ENCODE data around the gene ZNF665. TPM values are rescaled to one million over a fixed set of nuclear protein-coding genes. Genes with fewer than 3 reads are reported as not detected.

ZNF665 gene
- total RNA-seq, 1 experiment from 2014 or later = not detected

DNA sequence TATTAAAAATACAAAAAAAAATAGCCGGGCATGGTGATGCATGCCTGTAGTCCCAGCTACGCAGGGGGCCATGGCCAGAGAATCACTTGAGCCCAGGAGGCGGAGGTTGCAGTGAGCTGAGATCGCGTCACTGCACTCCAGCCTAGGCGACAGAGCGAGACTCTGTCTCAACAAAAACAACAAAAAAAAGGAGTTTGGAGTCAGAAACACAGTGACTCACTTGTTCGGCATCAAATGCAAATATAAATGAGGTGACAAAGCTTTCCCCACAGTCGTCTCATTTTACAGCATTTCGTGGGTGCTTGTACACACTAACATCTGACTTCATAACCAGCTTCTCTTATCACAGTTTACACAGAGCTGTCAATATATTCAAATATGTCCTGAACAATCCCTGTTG is 11.0 kb downstream of the ZNF665 start:
- Mint-ChIP-seq H3K4me3 (ENCODE audit: low read depth, unreplicated experiment) (no peak overlapping the region), H3K4me1 (ENCODE audit: low read depth, unreplicated experiment) (no peaks in the 10 kb centered on the region), H3K36me3 (ENCODE audit: insufficient read depth, unreplicated experiment) (no peaks in the 10 kb centered on the region), H3K9me3 (ENCODE audit: low read depth, unreplicated experiment) (peaks cover 16% of the 10 kb centered on the region), H3K27me3 (ENCODE audit: unreplicated experiment) (no peaks in the 10 kb centered on the region), H3K27ac (ENCODE audit: unreplicated experiment) (no peak overlapping the region)
- intact Hi-C loops (cut with micrococcal nuclease; ENCODE audit: unreplicated experiment) = no loop called here
- no peak for DNase-seq
- TF ChIP-seq CTCF (IDR thresholded peaks at IDR 0.05; ENCODE audit: unreplicated experiment) = no peak
- CTCF ChIA-PET = no interaction called here
- no TSS peak for BruUV-seq (replicated peaks)

DNA sequence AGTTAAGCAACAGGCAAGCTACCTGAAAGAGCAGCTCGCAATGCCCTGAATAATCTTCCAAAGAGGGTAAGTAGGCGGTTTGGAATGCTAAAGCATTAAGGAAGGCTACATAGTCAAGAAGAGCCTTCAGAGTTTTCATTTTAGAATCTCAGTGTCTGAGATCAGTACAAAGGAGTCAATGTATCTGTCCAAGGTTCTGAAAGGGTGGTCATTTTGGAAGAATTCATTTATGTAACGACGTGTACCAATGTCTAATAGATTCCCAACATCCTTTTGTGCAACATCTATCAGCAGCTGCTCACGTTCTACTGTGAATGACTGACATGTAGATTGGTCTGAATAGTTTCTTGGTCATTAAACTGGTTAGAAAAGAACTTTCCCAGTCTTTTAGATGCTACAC is 15.2 kb downstream of the ZNF665 start:
- Mint-ChIP-seq H3K4me1 (ENCODE audit: low read depth, unreplicated experiment) (no peaks in the 10 kb centered on the region), H3K27me3 (ENCODE audit: unreplicated experiment) (no peaks in the 10 kb centered on the region), H3K27ac (ENCODE audit: unreplicated experiment) (no peak overlapping the region), H3K9me3 (ENCODE audit: low read depth, unreplicated experiment) (peaks cover 23% of the 10 kb centered on the region), H3K36me3 (ENCODE audit: insufficient read depth, unreplicated experiment) (no peaks in the 10 kb centered on the region), H3K4me3 (ENCODE audit: low read depth, unreplicated experiment) (no peak overlapping the region)
- intact Hi-C loops (cut with micrococcal nuclease; ENCODE audit: unreplicated experiment) = no loop called here
- DNase-seq = no peak
- no peak for TF ChIP-seq CTCF (IDR thresholded peaks at IDR 0.05; ENCODE audit: unreplicated experiment)
- CTCF ChIA-PET = no interaction called here
- no TSS peak for BruUV-seq (replicated peaks)

DNA sequence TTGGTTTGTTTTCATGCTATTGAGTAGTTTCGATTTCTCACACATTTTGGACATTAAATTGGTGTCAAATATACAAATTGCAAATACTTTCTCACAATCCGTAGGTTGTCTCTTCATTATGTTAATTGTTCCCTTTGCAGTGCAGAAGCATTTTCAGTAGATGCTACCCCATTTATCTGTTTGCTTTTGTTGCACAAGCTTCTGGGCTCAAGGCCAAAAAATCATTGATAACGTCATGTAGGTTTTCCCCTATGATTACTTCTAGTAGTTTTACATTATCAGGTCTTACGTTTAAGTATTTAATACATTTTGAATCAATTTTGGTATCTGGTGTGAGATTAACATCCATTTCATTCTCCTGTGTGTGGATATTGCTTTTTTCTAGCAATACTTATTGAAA is 20.3 kb downstream of the ZNF665 start:
- CTCF ChIA-PET = no interaction called here
- no TSS peak for BruUV-seq (replicated peaks)
- intact Hi-C loops (cut with micrococcal nuclease; ENCODE audit: unreplicated experiment) = no loop called here
- Mint-ChIP-seq H3K9me3 (ENCODE audit: low read depth, unreplicated experiment) (peaks cover 32% of the 10 kb centered on the region), H3K27ac (ENCODE audit: unreplicated experiment) (no peak overlapping the region), H3K4me1 (ENCODE audit: low read depth, unreplicated experiment) (no peaks in the 10 kb centered on the region), H3K27me3 (ENCODE audit: unreplicated experiment) (no peaks in the 10 kb centered on the region), H3K36me3 (ENCODE audit: insufficient read depth, unreplicated experiment) (no peaks in the 10 kb centered on the region), H3K4me3 (ENCODE audit: low read depth, unreplicated experiment) (no peak overlapping the region)
- no peak for DNase-seq
- TF ChIP-seq CTCF (IDR thresholded peaks at IDR 0.05; ENCODE audit: unreplicated experiment) = no peak

DNA sequence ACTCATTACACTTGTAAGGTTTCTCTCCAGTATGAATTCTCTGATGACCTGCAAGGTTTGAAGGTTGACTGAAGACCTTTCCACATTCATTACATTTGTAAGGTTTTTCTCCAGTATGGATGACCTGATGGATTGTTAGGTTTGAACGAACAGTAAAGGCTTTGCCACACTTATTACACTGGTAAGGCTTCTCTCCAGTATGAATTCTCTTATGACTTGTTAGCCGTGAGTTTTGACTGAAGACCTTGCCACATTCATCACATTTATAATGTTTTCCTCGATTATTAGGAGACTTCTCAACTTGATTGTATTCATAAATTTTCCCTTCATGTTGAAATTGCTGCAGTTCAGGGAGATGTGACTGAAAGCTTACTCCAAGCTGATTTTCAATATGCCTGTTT is 27.5 kb downstream of the ZNF665 start:
- H3K27ac Mint-ChIP-seq (ENCODE audit: unreplicated experiment) = no peak overlapping the region
- H3K27me3 Mint-ChIP-seq (ENCODE audit: unreplicated experiment) = no peaks in the 10 kb centered on the region
- TF ChIP-seq CTCF (IDR thresholded peaks at IDR 0.05; ENCODE audit: unreplicated experiment) = no peak
- H3K4me1 Mint-ChIP-seq (ENCODE audit: low read depth, unreplicated experiment) = no peaks in the 10 kb centered on the region
- DNase-seq = no peak
- H3K9me3 Mint-ChIP-seq (ENCODE audit: low read depth, unreplicated experiment) = peaks cover 22% of the 10 kb centered on the region
- H3K4me3 Mint-ChIP-seq (ENCODE audit: low read depth, unreplicated experiment) = no peak overlapping the region
- intact Hi-C loops (cut with micrococcal nuclease; ENCODE audit: unreplicated experiment) = no loop called here
- no TSS peak for BruUV-seq (replicated peaks)
- CTCF ChIA-PET = no interaction called here
- H3K36me3 Mint-ChIP-seq (ENCODE audit: insufficient read depth, unreplicated experiment) = no peaks in the 10 kb centered on the region

- DNase-seq = no peak
- H3K36me3 Mint-ChIP-seq (ENCODE audit: insufficient read depth, unreplicated experiment) = no peaks in the 10 kb centered on the region
- no peaks in the 10 kb centered on the region for H3K4me1 Mint-ChIP-seq (ENCODE audit: low read depth, unreplicated experiment)
- H3K27ac Mint-ChIP-seq (ENCODE audit: unreplicated experiment) = no peak overlapping the region
- no peak overlapping the region for H3K4me3 Mint-ChIP-seq (ENCODE audit: low read depth, unreplicated experiment)
- H3K9me3 Mint-ChIP-seq (ENCODE audit: low read depth, unreplicated experiment) = peaks cover 24% of the 10 kb centered on the region
- intact Hi-C loops (cut with micrococcal nuclease; ENCODE audit: unreplicated experiment) = no loop called here
- H3K27me3 Mint-ChIP-seq (ENCODE audit: unreplicated experiment) = no peaks in the 10 kb centered on the region
- no peak for TF ChIP-seq CTCF (IDR thresholded peaks at IDR 0.05; ENCODE audit: unreplicated experiment)
- BruUV-seq (replicated peaks) = no TSS peak
- CTCF ChIA-PET = no interaction called here
Measured at GRCh38 chr19:53161123-53161522, 32.0 kb downstream of the ZNF665 start.

Data from Calu3 (cell line).